Spleen (tissue), 11 donors: ENCODE data around the gene GRK5. TPM values are rescaled to one million over a fixed set of nuclear protein-coding genes. Genes with fewer than 3 reads are reported as not detected.

Experiments
- DNase-seq: peaks from one replicate; pipeline ENCODE4 v3.0.0-alpha.2; 2020
- H3K27ac ChIP-seq, 8 donors: fragments of 200-600 bp; sonication (generic) in 7 of 8; 1 replicate in 4 of 8; 2 replicates in 4 of 8; pipeline versions ENCODE4 v1.5.0 to v1.8.0; 2016 to 2021; ENCODE audit warnings: inconsistent platforms in 4 of 8, mild to moderate bottlenecking in 4 of 8, moderate library complexity in 1 of 8
- H3K27me3 ChIP-seq, 7 donors: fragments of 200-600 bp; sonication (generic) in 6 of 7; replicated peaks in 1 of 7; 1 replicate in 4 of 7; 2 replicates in 3 of 7; pipeline versions ENCODE4 v1.5.0 to v1.8.0; 2016 to 2021; ENCODE audit warnings: inconsistent platforms in 3 of 7, mild to moderate bottlenecking in 1 of 7
- H3K36me3 ChIP-seq, 6 donors: fragments of 200-600 bp; sonication (generic) in 5 of 6; 1 replicate in 4 of 6; 2 replicates in 2 of 6; pipeline versions ENCODE4 v1.5.0 to v1.8.0; 2016 to 2021; ENCODE audit warnings: inconsistent platforms in 2 of 6
- H3K4me1 ChIP-seq, 6 donors: fragments of 200-600 bp; sonication (generic) in 5 of 6; 1 replicate in 3 of 6; 2 replicates in 3 of 6; pipeline versions ENCODE4 v1.5.0 to v1.8.0; 2016 to 2021; ENCODE audit warnings: inconsistent platforms in 3 of 6
- H3K4me3 ChIP-seq, 8 donors: fragments of 200-600 bp; sonication (generic) in 7 of 8; 1 replicate in 4 of 8; 2 replicates in 4 of 8; pipeline versions ENCODE4 v1.5.0 to v1.8.0; 2016 to 2021; ENCODE audit warnings: inconsistent platforms in 4 of 8, mild to moderate bottlenecking in 4 of 8, moderate library complexity in 2 of 8
- H3K9me3 ChIP-seq, 8 donors: fragments of 200-600 bp; sonication (generic) in 7 of 8; 1 replicate in 4 of 8; 2 replicates in 4 of 8; pipeline versions ENCODE4 v1.5.0 to v1.8.0; 2016 to 2021; ENCODE audit warnings: inconsistent platforms in 4 of 8
- CTCF ChIP-seq, 11 experiments: fragments of 200-600 bp in 7 of 11; fragments of 450-650 bp in 4 of 11; sonication (generic) in 4 of 11; IDR thresholded peaks in 8 of 11; conservative IDR thresholded peaks in 3 of 11; 1 replicate in 7 of 11; 2 replicates in 4 of 11; pipeline versions ENCODE4 v1.4.0 to v1.8.0; 2016 to 2021; ENCODE audit warnings: antibody characterized with exemption in 11 of 11, inconsistent platforms in 4 of 11, mild to moderate bottlenecking in 1 of 11
- POLR2A ChIP-seq, 3 donors: fragments of 450-650 bp; IDR thresholded peaks; one replicate each; pipeline ENCODE4 v1.5.1; 2017; ENCODE audit warnings: antibody characterized with exemption in 3 of 3, mild to moderate bottlenecking in 1 of 3
- POLR2AphosphoS5 ChIP-seq, 3 donors: sonication (generic); formaldehyde crosslinking; IDR thresholded peaks; one replicate each; pipeline ENCODE4 v1.5.1; 2017; ENCODE audit warnings: antibody characterized with exemption in 3 of 3
- WGBS, 5 donors: extraction: QIAGEN DNeasy Blood & Tissue Kit in 3 of 5; methylation state at CpG; one replicate each; pipeline versions ENCODE4 v1.1.5 to v1.1.7; 2013 to 2018; 5-methylcytosine and 5-hydroxymethylcytosine counted together
- intact Hi-C: fragments of 100-400 bp; cut with DNase I; formaldehyde crosslinking; loops from one replicate; pipeline ENCODE4 v1.15.0; 2023; ENCODE audit warnings: low total_unique reads
- microRNA-seq, 3 donors: library from miRNA; unstranded; fragments of <30 nt; microRNA quantifications; one replicate each; pipeline versions ENCODE4 to v1.1.0, GENCODE V29; 2019 to 2020
- polyA plus RNA-seq, 3 donors: library from polyadenylated mRNA; stranded (reverse); fragments of 200-250 nt; gene quantifications; one replicate each; pipeline ENCODE4 v1.2.1, GENCODE V29; 2013
- small RNA-seq, 4 donors: library from RNA; depleted of rRNA; stranded (forward); fragments of <200 nt; gene quantifications; one replicate each; pipeline ENCODE3, GENCODE V24; 2016
- total RNA-seq, 7 donors: library from RNA; depleted of rRNA in 3 of 7; stranded (reverse); fragments of >200 nt in 3 of 7; fragmentation: NEBNext Ultra II Directional in 4 of 7; extraction: Animal tissue kit (Norgen Biotek cat#: 25700) in 4 of 7; gene quantifications; one replicate each; pipeline versions ENCODE4 v1.1.0 to v1.2.1, GENCODE V29; 2016 to 2021
- donor health status: healthy with polysubstance abuse.
- donor health status: DM: no; HTN: no; CAD: no; lungs with moderate emphysema.
- donor health status: DM: no; HTN: no; CAD: no.
- donor health status: Bipolar disorder and iron deficiency.
- donor health status: healthy.
- donor health status: DM: no; HTN: no; CAD: no.
- donor health status: DM: yes; HTN: yes; CAD: no.

GRK5 gene
- total and polyA plus RNA-seq, 10 donors = 15.5 to 85.2 (median 52.1) TPM

- WGBS, 5 donors = 84 to 95% (median 93%) methylated on average over 10 of the region's 10 CpGs
- peak; percentile 57 for DNase-seq
- no peak overlapping the region for H3K4me3 ChIP-seq
- no peak overlapping the region for H3K27ac ChIP-seq
- no peak for TF ChIP-seq CTCF (IDR thresholded peaks at IDR 0.05 in 8 of 11, conservative IDR thresholded peaks at IDR 0.05 in 3 of 11)
- TF ChIP-seq POLR2A (IDR thresholded peaks at IDR 0.05) = no peak
- no peak for TF ChIP-seq POLR2AphosphoS5 (IDR thresholded peaks at IDR 0.05)
- H3K9me3 ChIP-seq = no peaks in the 10 kb centered on the region
- peaks cover 6 to 46% (median 24%) of the 10 kb centered on the region in 6 donors for H3K4me1 ChIP-seq
- intact Hi-C loops = no loop called here
- H3K36me3 ChIP-seq = peaks cover 0 to 34% (median 2%) of the 10 kb centered on the region in 6 donors
- H3K27me3 ChIP-seq = no peaks in the 10 kb centered on the region
Measured at GRCh38 chr10:119504651-119505050, 297.3 kb downstream of the GRK5 start.

GRCh38 chr10:119505131-119505551, 297.8 kb downstream of the GRK5 start:
- intact Hi-C loops = no loop called here
- H3K27ac ChIP-seq = no peak overlapping the region
- no peaks in the 10 kb centered on the region for H3K9me3 ChIP-seq
- H3K4me3 ChIP-seq = no peak overlapping the region
- TF ChIP-seq POLR2A (IDR thresholded peaks at IDR 0.05) (no peak), CTCF (IDR thresholded peaks at IDR 0.05 in 8 of 11, conservative IDR thresholded peaks at IDR 0.05 in 3 of 11) (no peak), POLR2AphosphoS5 (IDR thresholded peaks at IDR 0.05) (no peak)
- no peaks in the 10 kb centered on the region for H3K27me3 ChIP-seq
- H3K4me1 ChIP-seq = peaks cover 6 to 41% (median 24%) of the 10 kb centered on the region in 6 donors
- DNase-seq = no peak
- WGBS, 5 donors = 72 to 91% (median 84%) methylated on average over 11 to 12 of the region's 12 CpGs
- H3K36me3 ChIP-seq = peaks cover 0 to 35% (median 2%) of the 10 kb centered on the region in 6 donors

Small RNA genes within 50 kb of the gene (microRNA-seq; reads per million reads assigned to microRNA genes)
- 0 reads per million in 3 donors for gene MIR4681

Small RNA genes within 50 kb of the gene (small RNA-seq; reads per million reads assigned to genes)
- 0 reads per million in 4 donors for gene MIR4681
- 0 reads per million in 4 donors for gene RN7SL749P

Other genes starting within 250 kb of the GRK5 start
- under 1 TPM; 0.26 to 0.68 (median 0.42) TPM for gene NANOS1, start 177.9 kb upstream of the GRK5 start, total RNA-seq
- gene NANOS1, start 177.9 kb upstream of the GRK5 start, polyA plus RNA-seq = under 1 TPM; 0.09 to 0.86 (median 0.38) TPM
- 10 to 100 TPM; 81.4 to 93.9 (median 90.7) TPM for gene EIF3A, start 126.8 kb upstream of the GRK5 start, total RNA-seq
- gene EIF3A, start 126.8 kb upstream of the GRK5 start, polyA plus RNA-seq = 10 to 100 TPM; 21.9 to 31.0 (median 22.8) TPM
- 10 to 100 TPM; 28.5 to 57.0 (median 37.4) TPM for gene DENND10, start 103.5 kb upstream of the GRK5 start, total RNA-seq
- gene DENND10, start 103.5 kb upstream of the GRK5 start, polyA plus RNA-seq = 10 to 100 TPM; 11.3 to 18.4 (median 12.1) TPM
- gene SFXN4, start 41.9 kb upstream of the GRK5 start, total RNA-seq = 10 to 100 TPM; 13.3 to 32.1 (median 21.3) TPM
- gene SFXN4, start 41.9 kb upstream of the GRK5 start, polyA plus RNA-seq = 10 to 100 TPM; 39.4 to 68.3 (median 58.2) TPM
- gene PRDX3, start 28.8 kb upstream of the GRK5 start, total RNA-seq = 100 to 1,000 TPM in 3 of 7 donors, 10 to 100 TPM in 4; 77.5 to 138 (median 98.7) TPM
- gene PRDX3, start 28.8 kb upstream of the GRK5 start, polyA plus RNA-seq = 100 to 1,000 TPM in 1 of 3 donors, 10 to 100 TPM in 2; 61.9 to 130 (median 94.2) TPM